ENCODE data around the gene SYNE2. TPM values are rescaled to one million over a fixed set of nuclear protein-coding genes. Genes with fewer than 3 reads are reported as not detected.
"Not testable (repeated sequence)": the region's sequence is repeated elsewhere in the genome, so short reads cannot be mapped to it uniquely, and the experiment has no call there.

Gene SYNE2
- total RNA-seq, 1 donor from 2014 or later: 105 TPM

GRCh38 chr14:64210216-64210615, 357.4 kb downstream of the SYNE2 start:
- Mint-ChIP-seq H3K27ac (no peak overlapping the region), H3K4me1 (peaks cover 11% of the 10 kb centered on the region), H3K9me3 (no peaks in the 10 kb centered on the region), H3K27me3 (ENCODE audit: insufficient read depth, low read depth) (peaks cover 4% of the 10 kb centered on the region), H3K36me3 (peaks cover 32% of the 10 kb centered on the region), H3K4me3 (no peak overlapping the region)
- Histone ChIP-seq H3K9ac (no peak overlapping the region), H4K20me1 (ENCODE audit: low read depth) (peaks cover 13% of the 10 kb centered on the region), H3K9me3 (ENCODE audit: low read depth) (no peaks in the 10 kb centered on the region), H3F3A (ENCODE audit: low read depth) (no peaks in the 10 kb centered on the region), H3K4me1 (peaks cover 10% of the 10 kb centered on the region), H3K4me2 (no peak overlapping the region), H2AFZ (replicated peaks) (no peak overlapping the region), H3K79me2 (ENCODE audit: low read depth) (no peaks in the 10 kb centered on the region), H3K4me3 (no peak overlapping the region), H3K36me3 (peaks cover 3% of the 10 kb centered on the region), H3K27ac (no peak overlapping the region), H3K27me3 (no peaks in the 10 kb centered on the region)
- DNase-seq (ENCODE audit: low spot score): no peak
- no peak for TF ChIP-seq CTCF (IDR thresholded peaks at IDR 0.05)
- no peak for TF ChIP-seq EZH2 (IDR thresholded peaks at IDR 0.05)
- no peak for TF ChIP-seq EZH2phosphoT487 (IDR thresholded peaks at IDR 0.05)

DNA sequence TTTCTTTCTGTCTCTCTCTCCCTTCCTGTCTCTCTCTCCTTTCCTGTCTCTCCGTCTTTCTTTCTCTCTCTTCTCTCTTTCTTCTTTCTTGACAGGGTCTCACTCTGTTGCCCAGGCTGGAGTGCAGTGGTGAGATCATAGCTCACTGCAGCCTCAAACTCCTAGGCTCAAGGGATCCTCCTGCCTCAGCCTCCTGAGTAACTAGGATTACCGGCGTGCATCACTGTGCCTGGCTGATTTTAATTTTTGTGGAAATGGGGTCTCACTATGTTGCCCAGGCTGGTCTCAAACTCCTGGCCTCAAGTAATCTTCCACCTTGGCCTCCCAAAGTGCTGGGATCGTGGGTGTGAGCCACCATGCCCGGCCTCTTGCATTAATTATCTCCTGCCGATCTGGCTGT, 358.1 kb downstream of the SYNE2 start:
- not testable (repeated sequence) for DNase-seq (ENCODE audit: low spot score); H3K27me3 Mint-ChIP-seq (ENCODE audit: insufficient read depth, low read depth); H3K4me3 Mint-ChIP-seq; H3K4me3 ChIP-seq; H3K4me1 Mint-ChIP-seq; H3K9me3 ChIP-seq (ENCODE audit: low read depth); H4K20me1 ChIP-seq (ENCODE audit: low read depth); H3F3A ChIP-seq (ENCODE audit: low read depth); H3K9ac ChIP-seq; H3K4me1 ChIP-seq; H3K9me3 Mint-ChIP-seq; H2AFZ ChIP-seq (replicated peaks); H3K4me2 ChIP-seq; H3K36me3 ChIP-seq; H3K79me2 ChIP-seq (ENCODE audit: low read depth); H3K27ac ChIP-seq; H3K27me3 ChIP-seq
- Mint-ChIP-seq H3K27ac (peak overlapping the region; percentile 8), H3K36me3 (peaks cover 36% of the 10 kb centered on the region)

GRCh38 chr14:64212666-64213065, 359.9 kb downstream of the SYNE2 start:
- H3K9me3 ChIP-seq (ENCODE audit: low read depth): no peaks in the 10 kb centered on the region
- no peak overlapping the region for H3K4me3 ChIP-seq
- H3K27ac Mint-ChIP-seq: no peak overlapping the region
- H3K27me3 ChIP-seq: no peaks in the 10 kb centered on the region
- peaks cover 3% of the 10 kb centered on the region for H3K36me3 ChIP-seq
- no peak overlapping the region for H3K9ac ChIP-seq
- peaks cover 7% of the 10 kb centered on the region for H3K27me3 Mint-ChIP-seq (ENCODE audit: insufficient read depth, low read depth)
- no peaks in the 10 kb centered on the region for H4K20me1 ChIP-seq (ENCODE audit: low read depth)
- no peak for TF ChIP-seq CTCF (IDR thresholded peaks at IDR 0.05)
- no peak for TF ChIP-seq EZH2 (IDR thresholded peaks at IDR 0.05)
- TF ChIP-seq EZH2phosphoT487 (IDR thresholded peaks at IDR 0.05): no peak
- H3K79me2 ChIP-seq (ENCODE audit: low read depth): no peaks in the 10 kb centered on the region
- no peak overlapping the region for H3K27ac ChIP-seq
- peaks cover 6% of the 10 kb centered on the region for H3K4me1 ChIP-seq
- no peaks in the 10 kb centered on the region for H3K4me1 Mint-ChIP-seq
- H3K9me3 Mint-ChIP-seq: no peaks in the 10 kb centered on the region
- no peak overlapping the region for H2AFZ ChIP-seq (replicated peaks)
- no peak for DNase-seq (ENCODE audit: low spot score)
- no peak overlapping the region for H3K4me3 Mint-ChIP-seq
- no peaks in the 10 kb centered on the region for H3F3A ChIP-seq (ENCODE audit: low read depth)
- H3K4me2 ChIP-seq: no peak overlapping the region
- H3K36me3 Mint-ChIP-seq: peaks cover 49% of the 10 kb centered on the region

- H3K9me3 ChIP-seq (ENCODE audit: low read depth): no peaks in the 10 kb centered on the region
- Mint-ChIP-seq H3K4me1 (no peaks in the 10 kb centered on the region), H3K4me3 (no peak overlapping the region), H3K27ac (no peak overlapping the region), H3K27me3 (ENCODE audit: insufficient read depth, low read depth) (peaks cover 8% of the 10 kb centered on the region), H3K9me3 (no peaks in the 10 kb centered on the region), H3K36me3 (peaks cover 50% of the 10 kb centered on the region)
- no peaks in the 10 kb centered on the region for H3K27me3 ChIP-seq
- no peaks in the 10 kb centered on the region for H3F3A ChIP-seq (ENCODE audit: low read depth)
- no peak for TF ChIP-seq EZH2 (IDR thresholded peaks at IDR 0.05)
- no peak for TF ChIP-seq CTCF (IDR thresholded peaks at IDR 0.05)
- no peak for TF ChIP-seq EZH2phosphoT487 (IDR thresholded peaks at IDR 0.05)
- H3K4me2 ChIP-seq: no peak overlapping the region
- DNase-seq (ENCODE audit: low spot score): no peak
- peaks cover 6% of the 10 kb centered on the region for H3K4me1 ChIP-seq
- H3K36me3 ChIP-seq: peaks cover 3% of the 10 kb centered on the region
- no peak overlapping the region for H2AFZ ChIP-seq (replicated peaks)
- no peak overlapping the region for H3K4me3 ChIP-seq
- H3K27ac ChIP-seq: no peak overlapping the region
- no peak overlapping the region for H3K9ac ChIP-seq
- H4K20me1 ChIP-seq (ENCODE audit: low read depth): no peaks in the 10 kb centered on the region
- H3K79me2 ChIP-seq (ENCODE audit: low read depth): no peaks in the 10 kb centered on the region
Measured at GRCh38 chr14:64213086-64213485, 360.3 kb downstream of the SYNE2 start.

Data from neural progenitor cell (in vitro differentiated cells).